Mesodermal cell (in vitro differentiated cells): ENCODE measurements around the gene ARMH4.
A peak's percentile ranks its signal among the peaks of the same experiment; 100 is the strongest.

Experiments
- H3K27ac ChIP-seq: 2 replicates; pipeline ENCODE4 v1.7.0; 2013; ENCODE audit warnings: mild to moderate bottlenecking, low read depth, low read length, moderate library complexity; ENCODE audit not compliant: severe bottlenecking
- H3K36me3 ChIP-seq: 2 replicates; pipeline ENCODE4 v1.7.1; 2013; ENCODE audit warnings: mild to moderate bottlenecking, low read length, moderate library complexity; ENCODE audit not compliant: control insufficient read depth, insufficient read depth
- H3K4me1 ChIP-seq: one replicate; pipeline ENCODE4 v1.7.1; 2013; ENCODE audit warnings: mild to moderate bottlenecking, low read length; ENCODE audit not compliant: insufficient read depth, control insufficient read depth, poor library complexity, severe bottlenecking
- H3K4me3 ChIP-seq: 2 replicates; pipeline ENCODE4 v1.7.0; 2013; ENCODE audit warnings: low read length, control low read depth, mild to moderate bottlenecking; ENCODE audit not compliant: insufficient read depth, poor library complexity, severe bottlenecking; ENCODE audit errors: extremely low read depth
- H3K9me3 ChIP-seq: 2 replicates; pipeline ENCODE4 v1.7.1; 2013; ENCODE audit warnings: mild to moderate bottlenecking, low read length, moderate library complexity; ENCODE audit not compliant: control insufficient read depth
- WGBS, 2 experiments: methylation state at CpG; one replicate each; pipeline ENCODE4 v1.1.5; 2013; ENCODE audit warnings: missing lambda C conversion rate in 2 of 2; ENCODE audit not compliant: insufficient coverage in 2 of 2; 5-methylcytosine and 5-hydroxymethylcytosine counted together

ARMH4 gene

GRCh38 chr14:58078068-58078467 lies 73.9 kb downstream of the ARMH4 start:
- Histone ChIP-seq H3K27ac (peak overlapping the region; percentile 64), H3K4me3 (no peak overlapping the region), H3K4me1 (peaks cover 17% of the 10 kb centered on the region), H3K36me3 (no peaks in the 10 kb centered on the region), H3K9me3 (no peaks in the 10 kb centered on the region)

DNA sequence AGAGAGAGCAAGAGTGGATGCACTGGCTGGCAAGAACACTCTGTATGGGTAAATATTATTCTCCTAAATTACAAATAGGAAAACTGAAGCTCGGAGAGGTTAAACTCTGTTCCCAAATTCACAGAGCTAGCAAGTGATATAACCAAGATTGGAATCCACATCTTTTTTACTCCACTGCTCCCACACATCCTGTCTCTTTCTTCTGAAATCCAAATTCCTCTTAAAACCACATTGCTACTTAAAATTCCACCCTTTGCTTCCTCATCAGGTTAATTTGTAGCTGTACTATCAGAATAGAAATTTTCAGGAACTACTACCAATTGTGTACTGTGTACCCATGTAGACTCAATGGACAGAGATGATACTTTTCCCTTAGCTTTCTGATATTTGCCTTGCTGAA lies 74.4 kb downstream of the ARMH4 start:
- WGBS, 2 experiments: 71 to 100% methylated on average over 1 of the region's 1 CpG
- H3K27ac ChIP-seq: peak overlapping the region; percentile 64
- H3K4me3 ChIP-seq: no peak overlapping the region
- peaks cover 17% of the 10 kb centered on the region for H3K4me1 ChIP-seq
- no peaks in the 10 kb centered on the region for H3K9me3 ChIP-seq
- no peaks in the 10 kb centered on the region for H3K36me3 ChIP-seq

- Histone ChIP-seq H3K36me3 (no peaks in the 10 kb centered on the region), H3K9me3 (no peaks in the 10 kb centered on the region), H3K4me1 (peaks cover 15% of the 10 kb centered on the region), H3K4me3 (no peak overlapping the region), H3K27ac (no peak overlapping the region)
- WGBS, 2 experiments: 67% methylated on average over 2 to 3 of the region's 3 CpGs
Measured at GRCh38 chr14:58073516-58073915, 78.5 kb downstream of the ARMH4 start.

DNA sequence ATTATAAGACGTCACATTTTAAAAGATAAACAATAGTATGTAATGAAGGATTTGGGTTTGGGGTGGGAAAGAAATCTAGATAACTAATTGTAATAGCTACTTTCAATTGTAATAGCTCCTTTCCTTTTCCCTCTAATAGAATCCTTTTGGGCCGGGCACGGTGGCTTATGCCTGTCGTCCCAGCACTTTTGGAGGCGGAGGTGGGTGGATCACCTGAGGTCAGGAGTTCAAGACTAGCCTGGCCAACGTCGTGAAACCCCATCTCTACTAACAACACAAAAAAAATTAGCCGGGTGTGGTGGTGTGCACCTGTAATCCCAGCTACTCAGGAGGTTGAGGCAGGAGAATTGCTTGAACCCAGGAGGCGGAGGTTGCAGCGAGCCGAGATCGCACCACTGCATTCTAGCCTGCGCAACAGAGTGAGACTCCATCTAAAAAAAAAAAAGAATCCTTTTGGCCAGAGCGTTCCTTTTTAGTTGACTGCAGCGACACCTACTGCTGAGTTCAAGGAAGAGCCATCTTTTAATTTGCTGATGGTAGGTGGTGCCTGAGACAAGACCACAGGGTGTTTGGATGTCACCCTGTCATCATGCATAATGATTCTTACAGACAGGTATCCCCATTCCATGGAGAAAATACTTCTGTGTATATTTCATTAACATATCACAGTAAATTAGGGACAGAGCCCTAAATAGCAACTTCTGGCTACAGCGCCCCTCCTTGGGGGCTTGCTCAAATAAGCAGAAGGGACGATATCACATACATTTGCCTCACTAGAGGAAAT lies 79.5 kb downstream of the ARMH4 start:
- no peak overlapping the region for H3K4me3 ChIP-seq

GRCh38 chr14:58071341-58071740 lies 80.7 kb downstream of the ARMH4 start:
- H3K4me3 ChIP-seq: no peak overlapping the region
- WGBS, 2 experiments: no CpG with 5 or more reads among the region's 1 CpG
- H3K9me3 ChIP-seq: no peaks in the 10 kb centered on the region
- no peak overlapping the region for H3K27ac ChIP-seq
- no peaks in the 10 kb centered on the region for H3K4me1 ChIP-seq
- H3K36me3 ChIP-seq: no peaks in the 10 kb centered on the region

More for the DNA sequence above, 79.5 kb downstream of the ARMH4 start:
- Histone ChIP-seq H3K9me3 (no peaks in the 10 kb centered on the region), H3K36me3 (no peaks in the 10 kb centered on the region), H3K4me1 (peaks cover 4% of the 10 kb centered on the region), H3K27ac (no peak overlapping the region)
- WGBS, 2 experiments: 29 to 43% methylated on average over 11 to 12 of the region's 17 CpGs

DNA sequence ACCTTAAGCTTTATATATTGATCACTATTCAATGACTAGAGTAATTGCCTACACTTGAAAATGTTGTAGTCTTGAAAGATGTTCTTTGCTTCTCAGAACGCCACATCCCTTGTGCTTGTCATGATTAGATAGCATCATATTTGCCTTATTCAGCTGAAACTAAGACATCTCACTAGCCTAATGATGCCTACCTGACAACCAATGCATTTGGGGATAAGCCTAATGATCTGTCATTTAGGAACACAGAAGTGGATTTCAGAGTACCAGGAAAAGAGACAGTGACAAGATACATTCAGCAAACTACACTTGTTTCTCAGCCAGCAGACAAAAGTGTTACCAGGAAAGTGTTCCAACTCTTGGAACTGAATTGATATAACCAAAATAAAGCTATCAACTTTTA lies 83.7 kb downstream of the ARMH4 start:
- Histone ChIP-seq H3K4me3 (no peak overlapping the region), H3K27ac (no peak overlapping the region), H3K36me3 (no peaks in the 10 kb centered on the region), H3K9me3 (no peaks in the 10 kb centered on the region), H3K4me1 (no peaks in the 10 kb centered on the region)
- WGBS, 2 experiments: no CpG with 5 or more reads among the region's 1 CpG

GRCh38 chr14:58066115-58066514 lies 85.9 kb downstream of the ARMH4 start:
- no peak overlapping the region for H3K27ac ChIP-seq
- no peaks in the 10 kb centered on the region for H3K4me1 ChIP-seq
- no peaks in the 10 kb centered on the region for H3K9me3 ChIP-seq
- H3K36me3 ChIP-seq: no peaks in the 10 kb centered on the region
- no peak overlapping the region for H3K4me3 ChIP-seq

DNA sequence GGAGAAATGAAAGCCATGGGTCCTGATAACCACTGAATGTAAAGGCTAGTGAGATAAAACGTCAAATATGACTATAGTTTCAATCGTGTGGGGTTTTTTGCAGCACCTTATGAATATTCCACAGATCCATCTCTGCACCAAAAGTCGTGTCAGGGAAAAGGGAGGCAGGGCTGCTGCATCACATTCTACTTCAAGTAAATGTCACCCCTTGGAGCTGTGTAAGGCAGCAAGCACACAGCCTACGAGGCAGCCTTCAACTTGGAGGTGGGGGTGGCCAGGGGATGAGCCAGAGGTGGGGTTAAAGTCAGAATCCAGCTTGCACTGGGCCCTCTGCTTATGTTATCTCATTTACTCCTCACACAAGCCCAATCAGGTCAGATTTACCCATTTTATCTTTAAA lies 90.4 kb downstream of the ARMH4 start:
- Histone ChIP-seq H3K4me3 (no peak overlapping the region), H3K9me3 (no peaks in the 10 kb centered on the region), H3K36me3 (no peaks in the 10 kb centered on the region), H3K27ac (no peak overlapping the region), H3K4me1 (no peaks in the 10 kb centered on the region)
- 93 to 100% methylated on average over 1 to 2 of the region's 4 CpGs for WGBS, 2 experiments

DNA sequence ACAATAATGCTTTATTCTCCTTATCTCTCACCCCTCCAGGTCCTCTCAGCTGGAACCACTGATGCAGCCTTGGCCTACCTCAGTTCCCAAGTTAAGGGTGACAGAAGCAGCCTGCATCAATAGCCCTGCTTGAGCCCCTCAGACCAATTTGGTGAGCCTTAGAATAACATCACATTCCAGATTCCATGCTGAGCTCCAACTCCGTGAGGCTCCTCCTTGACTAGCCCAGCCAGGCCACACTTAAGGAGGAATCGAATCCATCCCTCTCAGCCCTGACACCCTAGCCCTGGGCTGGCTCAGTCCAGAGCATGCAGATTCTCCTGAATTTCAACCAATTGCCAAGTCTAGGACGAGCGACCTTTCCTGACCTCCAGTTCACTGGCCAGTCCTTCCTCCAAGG lies 91.1 kb downstream of the ARMH4 start:
- whole genome bisulfite sequencing, 2 experiments: 66 to 69% methylated on average over 4 of the region's 4 CpGs
- Histone ChIP-seq H3K4me1 (no peaks in the 10 kb centered on the region), H3K9me3 (no peaks in the 10 kb centered on the region), H3K36me3 (no peaks in the 10 kb centered on the region), H3K27ac (no peak overlapping the region), H3K4me3 (no peak overlapping the region)

- H3K4me3 ChIP-seq: no peak overlapping the region
- no peak overlapping the region for H3K27ac ChIP-seq
- no peaks in the 10 kb centered on the region for H3K36me3 ChIP-seq
- no peaks in the 10 kb centered on the region for H3K9me3 ChIP-seq
- H3K4me1 ChIP-seq: no peaks in the 10 kb centered on the region
- 100% methylated on average over 1 of the region's 3 CpGs; no CpG with 5 or more reads in 1 of the 2 experiments for WGBS, 2 experiments
Measured at GRCh38 chr14:58060077-58060476, 91.9 kb downstream of the ARMH4 start.

DNA sequence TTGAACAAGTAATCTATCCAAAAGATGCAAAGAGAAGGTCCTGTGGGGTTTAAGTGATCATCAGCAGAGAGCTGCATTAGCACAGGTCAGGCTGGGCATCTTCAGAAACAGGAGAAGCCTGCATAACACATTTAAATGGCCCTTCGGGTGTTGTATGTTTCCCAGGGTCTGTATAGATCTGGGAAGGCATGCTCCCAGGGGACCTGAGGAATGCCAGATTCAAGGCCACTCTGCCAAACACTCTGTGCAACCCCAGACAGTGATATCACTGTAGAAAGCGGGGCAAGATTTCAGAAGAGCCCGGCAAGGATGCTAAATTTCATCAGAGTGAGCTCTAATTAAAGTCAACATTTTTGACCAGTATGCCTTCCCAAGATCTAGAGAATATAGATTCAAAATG lies 92.9 kb downstream of the ARMH4 start:
- Histone ChIP-seq H3K36me3 (no peaks in the 10 kb centered on the region), H3K4me1 (no peaks in the 10 kb centered on the region), H3K9me3 (no peaks in the 10 kb centered on the region), H3K4me3 (no peak overlapping the region), H3K27ac (no peak overlapping the region)
- whole genome bisulfite sequencing, 2 experiments: 84 to 100% methylated on average over 2 of the region's 3 CpGs
